Fibroblast of skin of left biceps (primary cell): Measurements from ENCODE around the gene IFT172.
"Not testable (repeated sequence)": the region's sequence is repeated elsewhere in the genome, so short reads cannot be mapped to it uniquely, and the experiment has no call there.

Experiments
- DNase-seq, 2 experiments: peaks; one replicate each; pipeline ENCODE4 v3.0.0-alpha.2; 2013; ENCODE audit warnings: low read depth in 2 of 2

The IFT172 gene, protein sequence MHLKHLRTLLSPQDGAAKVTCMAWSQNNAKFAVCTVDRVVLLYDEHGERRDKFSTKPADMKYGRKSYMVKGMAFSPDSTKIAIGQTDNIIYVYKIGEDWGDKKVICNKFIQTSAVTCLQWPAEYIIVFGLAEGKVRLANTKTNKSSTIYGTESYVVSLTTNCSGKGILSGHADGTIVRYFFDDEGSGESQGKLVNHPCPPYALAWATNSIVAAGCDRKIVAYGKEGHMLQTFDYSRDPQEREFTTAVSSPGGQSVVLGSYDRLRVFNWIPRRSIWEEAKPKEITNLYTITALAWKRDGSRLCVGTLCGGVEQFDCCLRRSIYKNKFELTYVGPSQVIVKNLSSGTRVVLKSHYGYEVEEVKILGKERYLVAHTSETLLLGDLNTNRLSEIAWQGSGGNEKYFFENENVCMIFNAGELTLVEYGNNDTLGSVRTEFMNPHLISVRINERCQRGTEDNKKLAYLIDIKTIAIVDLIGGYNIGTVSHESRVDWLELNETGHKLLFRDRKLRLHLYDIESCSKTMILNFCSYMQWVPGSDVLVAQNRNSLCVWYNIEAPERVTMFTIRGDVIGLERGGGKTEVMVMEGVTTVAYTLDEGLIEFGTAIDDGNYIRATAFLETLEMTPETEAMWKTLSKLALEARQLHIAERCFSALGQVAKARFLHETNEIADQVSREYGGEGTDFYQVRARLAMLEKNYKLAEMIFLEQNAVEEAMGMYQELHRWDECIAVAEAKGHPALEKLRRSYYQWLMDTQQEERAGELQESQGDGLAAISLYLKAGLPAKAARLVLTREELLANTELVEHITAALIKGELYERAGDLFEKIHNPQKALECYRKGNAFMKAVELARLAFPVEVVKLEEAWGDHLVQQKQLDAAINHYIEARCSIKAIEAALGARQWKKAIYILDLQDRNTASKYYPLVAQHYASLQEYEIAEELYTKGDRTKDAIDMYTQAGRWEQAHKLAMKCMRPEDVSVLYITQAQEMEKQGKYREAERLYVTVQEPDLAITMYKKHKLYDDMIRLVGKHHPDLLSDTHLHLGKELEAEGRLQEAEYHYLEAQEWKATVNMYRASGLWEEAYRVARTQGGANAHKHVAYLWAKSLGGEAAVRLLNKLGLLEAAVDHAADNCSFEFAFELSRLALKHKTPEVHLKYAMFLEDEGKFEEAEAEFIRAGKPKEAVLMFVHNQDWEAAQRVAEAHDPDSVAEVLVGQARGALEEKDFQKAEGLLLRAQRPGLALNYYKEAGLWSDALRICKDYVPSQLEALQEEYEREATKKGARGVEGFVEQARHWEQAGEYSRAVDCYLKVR (N-terminal part only)

DNA sequence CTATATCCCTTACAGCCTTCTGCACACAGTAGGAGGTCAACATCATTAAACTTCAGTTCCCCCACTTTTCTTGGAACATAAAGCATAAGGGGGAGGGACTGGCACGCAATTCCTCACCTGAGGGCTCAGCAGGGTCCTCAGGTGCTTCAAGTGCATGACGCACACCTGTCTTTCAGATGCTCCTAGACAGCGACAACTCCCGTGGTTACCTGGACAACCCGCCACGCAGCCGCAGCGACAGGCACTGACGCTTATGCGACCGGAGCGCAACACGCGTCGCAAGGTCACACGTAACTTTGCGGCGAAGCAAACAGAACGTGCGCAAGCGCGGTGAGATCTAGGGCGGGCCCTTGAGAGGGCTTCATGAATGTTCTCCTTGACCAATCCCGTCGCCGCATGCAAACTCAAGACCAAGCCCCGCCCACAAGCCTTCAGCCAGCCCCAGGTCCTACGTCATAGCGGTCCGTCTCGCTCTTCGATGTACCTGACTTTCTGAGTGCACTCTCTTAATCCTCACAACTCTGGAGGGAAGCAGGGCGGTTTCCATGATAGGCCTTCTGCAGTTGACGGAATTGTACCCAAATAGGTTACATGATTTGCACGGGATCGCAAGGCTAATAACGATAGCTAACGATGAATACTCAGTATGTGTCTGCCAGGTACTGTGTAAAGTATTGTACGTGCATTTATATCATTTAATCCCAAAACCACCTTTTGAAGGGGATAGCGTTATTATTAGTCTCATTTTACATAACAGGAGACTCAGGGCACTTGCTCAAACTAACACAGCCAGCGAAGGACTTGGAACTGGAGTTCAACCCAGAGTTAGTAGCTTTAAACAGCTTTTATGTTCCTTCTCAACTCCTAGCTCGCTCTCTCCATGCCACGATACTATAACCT, at the start of gene IFT172:
Gene IFT172 (minus strand): TSS at position 246 of the 900 bp plus-strand sequence. CDS start 90 bp downstream, at position 156.
- peak; percentile 88 for DNase-seq

DNA sequence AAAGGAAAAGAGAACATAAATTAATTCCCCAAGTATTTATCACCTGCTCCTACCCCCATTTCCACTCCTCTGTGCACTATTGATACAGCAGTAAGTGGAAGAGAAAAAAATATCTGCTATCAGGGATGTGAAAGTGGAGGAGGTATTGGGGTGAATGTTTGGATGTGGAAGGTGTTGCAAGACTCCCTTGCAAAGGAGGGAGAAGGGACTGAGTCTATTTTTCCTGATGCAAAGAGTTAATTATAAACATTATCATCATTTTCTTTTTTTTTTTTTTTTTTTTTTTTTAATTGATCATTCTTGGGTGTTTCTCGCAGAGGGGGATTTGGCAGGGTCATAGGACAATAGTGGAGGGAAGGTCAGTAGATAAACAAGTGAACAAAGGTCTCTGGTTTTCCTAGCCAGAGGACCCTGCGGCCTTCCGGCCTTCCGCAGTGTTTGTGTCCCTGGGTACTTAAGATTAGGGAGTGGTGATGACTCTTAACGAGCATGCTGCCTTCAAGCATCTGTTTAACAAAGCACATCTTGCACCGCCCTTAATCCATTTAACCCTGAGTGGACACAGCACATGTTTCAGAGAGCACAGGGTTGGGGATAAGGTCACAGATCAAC, 49.4 kb upstream of the IFT172 start:
- not testable (repeated sequence) for DNase-seq

DNA sequence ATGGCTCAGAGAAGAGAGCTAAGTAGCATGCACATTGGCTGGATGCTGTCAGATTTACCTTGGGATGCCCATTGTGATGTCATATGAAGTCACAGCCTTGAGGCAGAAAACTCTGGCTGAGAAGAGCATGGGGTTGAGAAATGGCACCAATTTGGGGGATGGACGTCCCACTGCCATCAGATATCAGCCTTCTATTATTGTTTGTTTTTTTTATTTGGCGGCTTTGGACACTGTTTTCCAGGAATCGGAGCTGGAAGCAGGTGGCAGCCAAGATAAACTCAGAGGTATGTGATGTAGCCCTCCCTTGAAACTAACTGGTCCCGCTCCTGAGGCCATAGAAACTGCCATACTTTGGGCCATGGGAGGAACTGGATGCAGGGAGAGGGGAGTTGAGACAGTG, 47.7 kb upstream of the IFT172 start:
- no peak for DNase-seq

DNA sequence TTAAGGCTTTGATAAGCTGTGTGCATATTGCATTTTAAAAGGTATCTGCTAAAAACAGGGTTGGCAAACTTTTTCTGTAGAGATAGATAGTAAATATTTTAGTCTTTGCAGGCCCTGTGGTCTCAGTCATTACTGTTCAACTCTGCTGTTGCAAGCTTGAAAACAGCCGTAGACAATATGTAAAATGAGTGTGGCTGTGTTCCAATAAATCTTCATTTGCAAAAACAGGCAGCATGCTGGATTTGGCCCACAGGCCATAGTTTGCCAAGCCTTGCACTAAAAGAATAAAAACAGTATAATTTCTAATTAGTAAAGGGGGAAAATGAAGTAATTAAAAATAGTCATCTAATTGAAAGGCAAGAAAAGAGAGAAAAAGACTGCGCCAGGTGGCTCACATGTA, 42.4 kb upstream of the IFT172 start:
- DNase-seq = no peak

DNA sequence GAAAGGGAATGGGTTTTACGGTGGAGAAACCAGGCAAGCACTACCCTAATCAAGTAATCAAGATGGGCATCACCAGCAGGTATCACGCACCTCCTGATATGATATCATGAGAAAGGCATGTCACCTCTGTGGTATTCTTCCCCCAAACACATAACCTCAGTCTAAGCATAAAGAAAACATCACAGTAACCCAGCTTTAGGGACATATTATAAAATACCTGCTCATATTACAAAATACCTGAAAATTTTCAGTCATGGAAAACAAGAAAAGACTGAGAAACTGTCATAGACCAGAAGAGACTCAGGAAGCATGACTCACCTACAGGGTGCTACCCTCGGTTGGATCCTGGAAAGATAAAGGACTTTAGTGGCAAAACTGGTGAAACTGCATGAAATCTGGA, 37.6 kb upstream of the IFT172 start:
- no peak for DNase-seq

DNA sequence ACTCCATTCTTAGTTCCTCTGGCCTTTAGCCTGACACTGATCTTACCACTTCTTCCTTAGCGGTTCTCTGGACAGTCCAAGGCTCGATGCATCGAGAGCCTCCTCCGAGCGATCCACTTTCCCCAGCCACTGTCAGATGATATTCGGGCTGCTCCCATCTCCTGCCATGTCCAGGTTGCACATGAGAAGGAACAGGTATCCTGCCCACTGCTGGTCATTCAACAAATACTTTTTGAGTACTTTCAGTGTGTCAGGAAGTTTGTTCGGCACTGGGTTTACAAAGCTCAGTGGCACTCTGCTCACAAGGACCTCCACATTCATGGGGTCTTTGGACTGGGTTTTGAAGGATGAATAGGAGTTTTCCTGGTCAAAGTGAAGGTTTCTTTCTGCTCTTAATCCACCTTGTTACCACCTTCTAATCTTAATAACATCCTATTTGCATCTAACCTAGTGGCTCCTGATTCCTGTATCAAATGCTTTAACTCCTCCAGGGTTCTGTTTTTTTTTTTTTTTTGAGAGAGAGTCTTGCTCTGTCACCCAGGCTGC, 32.9 kb upstream of the IFT172 start:
- no peak for DNase-seq

GRCh38 chr2:27520316-27520715, 30.8 kb upstream of the IFT172 start:
- DNase-seq = no peak

GRCh38 chr2:27518782-27519113, 29.2 kb upstream of the IFT172 start:
- no peak for DNase-seq

GRCh38 chr2:27518113-27518781, 28.7 kb upstream of the IFT172 start:
- DNase-seq = no peak

DNA sequence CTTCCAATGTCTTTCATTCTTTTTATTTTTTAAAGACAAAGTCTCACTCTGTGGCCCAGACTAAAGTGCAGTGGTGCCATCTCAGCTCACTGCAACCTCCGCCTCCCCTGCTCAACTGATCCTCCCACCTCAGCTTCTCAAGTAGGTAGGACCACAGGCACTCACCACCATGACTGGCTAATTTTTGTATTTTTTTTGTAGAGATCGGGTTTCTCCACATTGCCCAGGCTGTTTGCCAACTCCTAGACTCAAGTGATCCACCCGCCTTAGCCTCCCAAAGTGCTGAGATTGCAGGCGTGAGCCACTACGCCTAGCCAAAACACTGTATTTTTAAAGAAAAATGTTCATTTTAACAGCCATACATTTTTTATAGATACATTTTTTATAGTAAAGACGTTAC, 19.8 kb upstream of the IFT172 start:
- no peak for DNase-seq

DNA sequence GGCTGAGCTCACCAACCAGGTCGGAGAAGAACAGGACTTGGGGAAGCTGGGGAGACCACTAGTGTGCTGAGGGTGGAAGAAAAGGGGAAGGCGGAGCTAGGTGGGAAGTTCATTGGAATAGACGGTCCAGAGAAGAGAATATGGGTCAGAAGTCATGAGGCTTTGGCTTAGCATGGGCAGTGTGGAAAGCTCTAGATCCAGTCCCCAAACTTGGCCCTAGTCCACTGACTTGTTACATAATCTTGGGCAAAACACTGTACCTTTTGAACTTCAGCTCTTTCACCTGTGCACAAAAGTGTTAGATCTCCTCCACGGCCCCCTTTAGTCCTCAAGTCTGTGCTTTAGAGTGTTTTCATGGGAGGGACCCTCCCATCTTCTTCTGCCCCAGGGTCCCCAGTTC, 17.8 kb upstream of the IFT172 start:
- no peak for DNase-seq

DNA sequence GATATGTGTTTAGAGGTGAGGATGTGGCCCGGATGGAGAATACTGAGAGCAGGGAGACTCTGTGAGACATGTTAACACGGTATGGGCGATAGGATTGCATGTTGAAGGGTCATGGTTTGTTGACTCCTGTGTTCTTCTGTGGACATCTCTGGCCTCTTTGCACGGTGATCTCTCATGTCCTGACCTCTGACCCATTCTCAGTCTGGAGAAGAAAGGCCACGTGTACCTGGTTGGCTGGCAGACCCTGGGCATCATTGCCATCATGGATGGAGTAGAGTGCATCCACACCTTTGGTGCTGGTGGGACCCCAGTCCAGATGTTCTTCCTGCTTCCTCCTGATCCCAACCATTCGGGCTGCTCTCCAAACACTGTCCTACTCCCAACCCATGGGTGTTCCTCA, 17.0 kb upstream of the IFT172 start:
- DNase-seq = no peak

DNA sequence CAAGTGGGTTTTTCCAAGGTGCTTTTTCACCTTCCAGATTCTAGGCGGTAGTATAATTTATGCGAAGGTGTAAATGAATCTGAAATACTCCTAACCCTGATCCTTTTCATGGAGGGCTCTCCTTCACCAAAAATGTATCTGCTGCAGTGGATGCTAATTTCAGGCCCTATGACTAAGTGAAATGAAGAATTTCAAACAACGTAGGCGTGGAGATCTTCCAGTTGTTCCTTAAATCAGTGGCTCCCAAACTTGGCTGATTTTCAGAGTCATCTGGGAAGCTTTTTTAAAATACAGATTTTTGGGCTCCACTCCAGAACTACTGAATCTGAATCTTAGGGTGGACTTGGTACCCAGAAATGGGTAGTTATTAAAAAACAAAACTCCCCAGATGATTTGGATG, 12.6 kb upstream of the IFT172 start:
- no peak for DNase-seq

DNA sequence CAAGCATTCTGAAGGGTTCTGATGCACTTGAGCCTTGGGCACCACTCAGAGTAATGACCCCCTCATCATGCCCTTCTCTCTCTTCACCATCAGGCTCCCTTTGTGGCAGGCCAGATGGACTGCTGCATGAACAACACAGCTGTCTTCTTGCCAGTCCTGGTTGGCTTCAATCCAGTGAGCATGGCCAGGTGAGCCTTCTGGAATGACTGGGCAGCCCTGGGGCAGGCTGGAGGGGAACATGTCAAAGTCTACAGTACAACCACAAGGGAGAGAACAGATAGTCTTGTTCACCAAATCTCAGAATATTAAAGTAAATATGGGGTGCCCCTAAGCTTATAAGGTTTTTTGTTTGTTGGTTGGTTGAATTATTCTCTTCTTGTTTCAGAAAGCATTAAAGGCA, 11.5 kb upstream of the IFT172 start:
- no peak for DNase-seq

- DNase-seq = no peak
These were observed 9.4 kb upstream of the IFT172 start for GRCh38 chr2:27498975-27499374.

DNA sequence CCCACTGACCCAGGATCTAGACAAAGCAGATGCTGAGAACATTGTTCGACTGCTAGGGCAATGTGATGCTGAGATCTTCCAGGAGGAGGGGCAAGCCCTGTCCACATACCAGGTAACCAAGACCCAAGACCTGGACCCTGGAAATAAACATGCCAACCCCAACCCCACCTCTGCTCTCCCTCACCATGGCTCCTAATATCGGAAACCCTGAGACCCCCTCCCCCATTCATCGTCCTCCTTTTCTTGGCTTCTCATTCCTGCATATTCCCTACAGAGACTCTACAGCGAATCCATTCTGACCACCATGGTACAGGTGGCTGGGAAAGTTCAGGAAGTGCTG, 7.7 kb upstream of the IFT172 start:
- no peak for DNase-seq

- DNase-seq = no peak
These were observed 7.1 kb upstream of the IFT172 start, which contains the start of gene GCKR for GRCh38 chr2:27496357-27497287. Gene GCKR (plus strand): TSS chr2:27496839. CDS start chr2:27496905, 66 bp downstream.

DNA sequence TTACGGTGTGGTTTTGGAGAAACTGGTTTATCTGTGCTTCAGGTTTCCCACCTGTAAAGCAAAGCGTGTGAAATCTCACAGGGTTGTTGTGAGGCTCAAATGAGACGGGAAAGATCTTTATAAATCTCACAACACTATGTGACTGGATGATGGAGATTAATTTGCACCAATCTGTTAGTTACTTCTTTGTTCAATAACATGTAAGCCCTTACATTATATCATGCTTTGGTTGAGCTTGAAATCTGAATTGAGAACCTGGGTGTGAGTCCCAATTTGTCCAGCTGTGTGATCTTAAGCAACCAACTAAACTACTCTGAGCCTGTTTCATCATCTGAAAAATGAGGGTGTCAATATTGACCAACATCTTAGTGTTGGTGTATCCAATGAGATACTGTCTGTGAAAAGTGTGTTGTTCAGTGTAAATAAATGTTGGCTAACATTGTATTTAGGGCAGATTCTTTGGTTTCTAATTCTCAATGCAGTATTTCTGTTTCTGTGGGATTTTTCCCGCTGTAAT, 6.4 kb upstream of the IFT172 start:
- DNase-seq = no peak
